SK-N-SH (cell line): ENCODE results near the gene RPGRIP1L.

Source experiments
- POLR2AphosphoS5 ChIP-seq: IDR thresholded peaks from 2 replicates; pipeline ENCODE4 v1.6.1; 2012; ENCODE audit warnings: low read depth, low read length
- YY1 ChIP-seq: IDR thresholded peaks from 2 replicates; pipeline ENCODE4 v1.4.0; 2012; ENCODE audit warnings: low read depth, mild to moderate bottlenecking

GRCh38 chr16:53741546-53741945 is 37.9 kb upstream of the RPGRIP1L start:
- TF ChIP-seq YY1 (no peak), POLR2AphosphoS5 (no peak)
